ENCODE measurements around the gene HSD17B11. TPM values are rescaled to one million over a fixed set of nuclear protein-coding genes. Genes with fewer than 3 reads are reported as not detected.
"Not testable (repeated sequence)": the region's sequence is repeated elsewhere in the genome, so short reads cannot be mapped to it uniquely, and the experiment has no call there.

Gene HSD17B11
- total RNA-seq, 1 donor from 2014 or later, result 10.3 TPM

DNA sequence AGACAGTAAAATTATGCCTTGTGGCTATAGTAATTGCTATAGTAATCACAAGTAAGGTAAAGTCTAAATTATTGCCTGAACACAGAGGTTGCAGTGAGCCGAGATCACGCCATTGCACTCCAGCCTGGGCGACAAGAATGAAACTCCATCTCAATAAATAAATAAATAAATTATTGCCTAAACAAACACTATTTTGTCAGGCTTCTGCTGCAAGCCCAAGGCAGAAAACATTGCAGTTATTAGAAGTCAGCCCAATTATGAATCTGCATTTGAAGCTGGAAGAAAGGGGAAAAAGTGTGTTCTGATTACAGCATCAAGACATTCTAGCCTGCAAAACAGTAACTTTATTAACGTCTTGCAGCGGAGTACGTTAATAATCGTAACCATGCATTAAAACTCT is 85.4 kb downstream of the HSD17B11 start:
- H3K36me3 Mint-ChIP-seq (ENCODE audit: low read depth), result no peaks in the 10 kb centered on the region
- no peak overlapping the region for H3K4me3 Mint-ChIP-seq (ENCODE audit: unreplicated experiment)
- peaks cover 3% of the 10 kb centered on the region for H3K9me3 Mint-ChIP-seq (ENCODE audit: low read depth)
- no peaks in the 10 kb centered on the region for H3K27me3 Mint-ChIP-seq (ENCODE audit: low read depth)
- TF ChIP-seq, protein P1, sequence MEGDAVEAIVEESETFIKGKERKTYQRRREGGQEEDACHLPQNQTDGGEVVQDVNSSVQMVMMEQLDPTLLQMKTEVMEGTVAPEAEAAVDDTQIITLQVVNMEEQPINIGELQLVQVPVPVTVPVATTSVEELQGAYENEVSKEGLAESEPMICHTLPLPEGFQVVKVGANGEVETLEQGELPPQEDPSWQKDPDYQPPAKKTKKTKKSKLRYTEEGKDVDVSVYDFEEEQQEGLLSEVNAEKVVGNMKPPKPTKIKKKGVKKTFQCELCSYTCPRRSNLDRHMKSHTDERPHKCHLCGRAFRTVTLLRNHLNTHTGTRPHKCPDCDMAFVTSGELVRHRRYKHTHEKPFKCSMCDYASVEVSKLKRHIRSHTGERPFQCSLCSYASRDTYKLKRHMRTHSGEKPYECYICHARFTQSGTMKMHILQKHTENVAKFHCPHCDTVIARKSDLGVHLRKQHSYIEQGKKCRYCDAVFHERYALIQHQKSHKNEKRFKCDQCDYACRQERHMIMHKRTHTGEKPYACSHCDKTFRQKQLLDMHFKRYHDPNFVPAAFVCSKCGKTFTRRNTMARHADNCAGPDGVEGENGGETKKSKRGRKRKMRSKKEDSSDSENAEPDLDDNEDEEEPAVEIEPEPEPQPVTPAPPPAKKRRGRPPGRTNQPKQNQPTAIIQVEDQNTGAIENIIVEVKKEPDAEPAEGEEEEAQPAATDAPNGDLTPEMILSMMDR (IDR thresholded peaks at IDR 0.05), result no peak
- H3K4me1 Mint-ChIP-seq (ENCODE audit: low read depth), result peaks cover 23% of the 10 kb centered on the region
- no peak for DNase-seq (ENCODE audit: low spot score)
- no peak overlapping the region for H3K27ac Mint-ChIP-seq (ENCODE audit: unreplicated experiment)

DNA sequence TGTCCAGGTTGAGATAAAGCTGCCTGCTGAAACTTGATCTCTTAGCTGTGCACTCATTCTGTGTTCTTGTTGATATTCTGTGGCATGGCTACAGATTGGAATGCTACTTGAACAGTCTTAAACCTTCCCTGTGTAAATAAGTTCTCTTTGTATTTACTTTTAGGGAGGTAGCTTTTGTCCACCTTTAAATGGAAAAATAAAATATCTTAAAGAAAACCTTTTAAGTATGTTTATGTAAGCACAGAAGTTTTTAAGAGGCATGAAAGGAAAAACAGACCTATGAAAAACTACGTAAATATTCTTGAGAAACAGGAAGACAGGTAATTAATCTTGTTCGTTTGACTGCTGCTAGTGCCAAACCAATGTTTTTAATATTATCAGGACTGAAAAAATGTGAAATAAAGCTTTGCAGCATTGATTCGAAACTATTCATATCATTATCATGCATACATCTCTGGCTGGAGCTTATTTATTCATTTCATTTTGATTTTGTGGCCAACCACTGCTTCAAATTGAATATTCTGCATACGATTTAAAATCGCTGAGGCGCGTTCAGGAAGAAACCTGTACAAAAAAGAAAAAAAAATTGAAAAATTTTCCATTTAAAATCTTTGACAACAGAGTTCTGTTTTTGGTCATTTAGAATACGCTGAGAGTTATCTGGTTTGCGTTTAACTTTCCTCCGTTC is 86.1 kb downstream of the HSD17B11 start:
- no peaks in the 10 kb centered on the region for H3K36me3 Mint-ChIP-seq (ENCODE audit: low read depth)
- peaks cover 23% of the 10 kb centered on the region for H3K4me1 Mint-ChIP-seq (ENCODE audit: low read depth)
- no peak overlapping the region for H3K4me3 Mint-ChIP-seq (ENCODE audit: unreplicated experiment)
- no peak overlapping the region for H3K27ac Mint-ChIP-seq (ENCODE audit: unreplicated experiment)
- no peaks in the 10 kb centered on the region for H3K27me3 Mint-ChIP-seq (ENCODE audit: low read depth)
- peaks cover 3% of the 10 kb centered on the region for H3K9me3 Mint-ChIP-seq (ENCODE audit: low read depth)
- TF ChIP-seq, protein P1 (IDR thresholded peaks at IDR 0.05), result no peak
- no peak for DNase-seq (ENCODE audit: low spot score)

DNA sequence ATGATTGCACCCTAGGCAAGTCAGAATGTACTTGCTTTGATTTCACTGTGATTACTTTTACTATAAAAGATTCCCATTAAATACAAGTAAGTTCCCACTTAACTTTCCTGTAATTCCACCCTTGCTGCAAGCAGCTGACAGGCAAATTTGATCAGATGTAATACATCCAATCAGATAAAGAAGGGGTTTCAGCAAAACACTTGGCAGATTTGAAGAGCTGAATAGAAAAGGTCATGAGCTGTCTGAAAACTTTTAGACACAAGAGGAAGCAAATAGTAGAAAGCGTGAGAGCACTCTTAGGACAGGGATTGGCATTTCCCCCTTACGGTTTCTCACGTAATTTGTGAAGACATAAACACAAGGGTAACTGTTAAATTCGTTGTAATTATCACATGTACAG is 91.1 kb downstream of the HSD17B11 start:
- Mint-ChIP-seq H3K27ac (ENCODE audit: unreplicated experiment) (no peak overlapping the region), H3K9me3 (ENCODE audit: low read depth) (peaks cover 4% of the 10 kb centered on the region), H3K4me3 (ENCODE audit: unreplicated experiment) (no peak overlapping the region), H3K36me3 (ENCODE audit: low read depth) (no peaks in the 10 kb centered on the region), H3K4me1 (ENCODE audit: low read depth) (peaks cover 7% of the 10 kb centered on the region), H3K27me3 (ENCODE audit: low read depth) (no peaks in the 10 kb centered on the region)
- DNase-seq (ENCODE audit: low spot score), result no peak
- TF ChIP-seq, protein P1 (IDR thresholded peaks at IDR 0.05), result no peak

DNA sequence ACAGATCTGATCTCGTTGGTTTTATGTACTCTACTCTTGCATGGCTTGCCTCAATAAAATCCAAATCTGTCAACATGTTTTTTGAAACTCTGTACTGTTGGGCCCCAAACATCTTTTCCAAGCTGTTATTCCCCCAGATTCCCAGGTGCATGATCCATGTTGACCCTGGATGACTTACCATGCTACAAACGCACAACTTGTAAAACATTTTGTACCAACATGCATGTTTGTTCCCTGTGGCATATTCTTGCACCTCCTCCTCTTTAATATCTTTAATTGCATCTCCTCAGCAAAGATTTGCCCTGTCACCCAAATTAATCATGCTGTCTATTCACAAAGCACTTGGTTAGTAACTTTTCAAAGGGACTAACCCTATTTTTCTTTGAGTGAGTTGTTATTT is 92.6 kb downstream of the HSD17B11 start:
- Mint-ChIP-seq H3K27ac (ENCODE audit: unreplicated experiment) (no peak overlapping the region), H3K36me3 (ENCODE audit: low read depth) (no peaks in the 10 kb centered on the region), H3K4me1 (ENCODE audit: low read depth) (peaks cover 2% of the 10 kb centered on the region), H3K27me3 (ENCODE audit: low read depth) (no peaks in the 10 kb centered on the region), H3K4me3 (ENCODE audit: unreplicated experiment) (no peak overlapping the region), H3K9me3 (ENCODE audit: low read depth) (peaks cover 14% of the 10 kb centered on the region)
- TF ChIP-seq, protein P1 (IDR thresholded peaks at IDR 0.05), result no peak
- no peak for DNase-seq (ENCODE audit: low spot score)

DNA sequence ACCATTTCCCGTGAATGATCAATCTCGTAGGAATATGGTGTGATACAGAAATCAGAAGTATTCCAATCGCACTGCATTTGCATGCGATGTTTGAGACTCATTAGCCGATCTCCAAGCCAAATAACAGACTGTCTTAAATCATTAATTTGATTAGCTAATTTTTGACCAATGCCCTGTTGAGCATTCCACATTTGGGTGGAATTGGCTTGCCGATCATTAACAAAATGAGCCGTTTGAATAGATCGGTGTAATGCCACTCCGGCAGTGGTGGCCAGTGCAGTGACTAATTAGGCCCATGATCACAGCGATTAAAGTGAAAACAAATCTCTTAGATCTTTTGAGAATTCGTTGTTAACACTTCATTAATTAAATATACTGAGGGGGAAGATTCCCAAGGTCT is 96.1 kb downstream of the HSD17B11 start:
- not testable (repeated sequence) for H3K27ac Mint-ChIP-seq (ENCODE audit: unreplicated experiment); H3K4me1 Mint-ChIP-seq (ENCODE audit: low read depth); H3K36me3 Mint-ChIP-seq (ENCODE audit: low read depth); H3K27me3 Mint-ChIP-seq (ENCODE audit: low read depth); H3K4me3 Mint-ChIP-seq (ENCODE audit: unreplicated experiment); DNase-seq (ENCODE audit: low spot score)
- peaks cover 15% of the 10 kb centered on the region for H3K9me3 Mint-ChIP-seq (ENCODE audit: low read depth)

DNA sequence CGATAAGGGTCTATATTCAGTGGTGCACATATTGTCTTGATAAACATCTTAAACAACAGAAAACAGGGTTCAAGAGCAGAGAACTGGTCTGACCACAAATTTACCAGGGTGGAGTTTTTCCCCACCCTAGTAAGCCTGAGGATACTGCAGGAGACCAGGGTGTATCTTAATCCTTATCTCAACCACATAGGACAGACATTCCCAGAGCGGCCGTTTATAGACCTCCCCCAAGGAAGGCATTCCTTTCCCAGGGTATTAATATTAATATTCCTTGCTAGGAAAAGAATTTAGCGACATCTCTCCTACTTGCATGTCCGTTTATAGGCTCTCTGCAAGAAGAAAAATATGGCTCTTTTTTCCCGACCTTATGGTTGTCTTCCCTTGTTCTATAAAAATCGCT is 97.1 kb downstream of the HSD17B11 start:
- not testable (repeated sequence) for H3K27ac Mint-ChIP-seq (ENCODE audit: unreplicated experiment); H3K36me3 Mint-ChIP-seq (ENCODE audit: low read depth); H3K4me3 Mint-ChIP-seq (ENCODE audit: unreplicated experiment); DNase-seq (ENCODE audit: low spot score); H3K4me1 Mint-ChIP-seq (ENCODE audit: low read depth); H3K27me3 Mint-ChIP-seq (ENCODE audit: low read depth)
- H3K9me3 Mint-ChIP-seq (ENCODE audit: low read depth), result peaks cover 15% of the 10 kb centered on the region

Data from chondrocyte (in vitro differentiated cells).